ENCODE measurements around the gene MEIS2. TPM values are rescaled to one million over a fixed set of nuclear protein-coding genes. Genes with fewer than 3 reads are reported as not detected.

Gene MEIS2
- total RNA-seq, 1 experiment from 2014 or later, result 23.1 TPM

- CTCF ChIA-PET, result no interaction called here
- Mint-ChIP-seq H3K27ac (ENCODE audit: unreplicated experiment) (no peak overlapping the region), H3K4me3 (ENCODE audit: low read depth, unreplicated experiment) (no peak overlapping the region), H3K27me3 (ENCODE audit: unreplicated experiment) (no peaks in the 10 kb centered on the region), H3K9me3 (ENCODE audit: low read depth, unreplicated experiment) (no peaks in the 10 kb centered on the region), H3K36me3 (ENCODE audit: insufficient read depth, unreplicated experiment) (no peaks in the 10 kb centered on the region), H3K4me1 (ENCODE audit: low read depth, unreplicated experiment) (no peaks in the 10 kb centered on the region)
- no peak for DNase-seq
- no peak for TF ChIP-seq CTCF (IDR thresholded peaks at IDR 0.05; ENCODE audit: unreplicated experiment)
- intact Hi-C loops (cut with micrococcal nuclease; ENCODE audit: unreplicated experiment), result no loop called here
- no TSS peak for BruUV-seq (replicated peaks)
These were observed 42.0 kb upstream of the MEIS2 start for GRCh38 chr15:37142371-37142770.

- Mint-ChIP-seq H3K27me3 (ENCODE audit: unreplicated experiment) (no peaks in the 10 kb centered on the region), H3K36me3 (ENCODE audit: insufficient read depth, unreplicated experiment) (no peaks in the 10 kb centered on the region), H3K9me3 (ENCODE audit: low read depth, unreplicated experiment) (no peaks in the 10 kb centered on the region), H3K4me1 (ENCODE audit: low read depth, unreplicated experiment) (no peaks in the 10 kb centered on the region), H3K4me3 (ENCODE audit: low read depth, unreplicated experiment) (no peak overlapping the region), H3K27ac (ENCODE audit: unreplicated experiment) (no peak overlapping the region)
- no peak for DNase-seq
- intact Hi-C loops (cut with micrococcal nuclease; ENCODE audit: unreplicated experiment), result no loop called here
- CTCF ChIA-PET, result no interaction called here
- no TSS peak for BruUV-seq (replicated peaks)
- no peak for TF ChIP-seq CTCF (IDR thresholded peaks at IDR 0.05; ENCODE audit: unreplicated experiment)
These were observed 40.2 kb upstream of the MEIS2 start for GRCh38 chr15:37140531-37141058.

GRCh38 chr15:37138591-37139215, 38.4 kb upstream of the MEIS2 start:
- TF ChIP-seq CTCF (IDR thresholded peaks at IDR 0.05; ENCODE audit: unreplicated experiment), result no peak
- DNase-seq, result no peak
- Mint-ChIP-seq H3K27me3 (ENCODE audit: unreplicated experiment) (no peaks in the 10 kb centered on the region), H3K9me3 (ENCODE audit: low read depth, unreplicated experiment) (no peaks in the 10 kb centered on the region), H3K36me3 (ENCODE audit: insufficient read depth, unreplicated experiment) (no peaks in the 10 kb centered on the region), H3K27ac (ENCODE audit: unreplicated experiment) (no peak overlapping the region), H3K4me1 (ENCODE audit: low read depth, unreplicated experiment) (no peaks in the 10 kb centered on the region), H3K4me3 (ENCODE audit: low read depth, unreplicated experiment) (no peak overlapping the region)
- BruUV-seq (replicated peaks), result no TSS peak
- CTCF ChIA-PET, result no interaction called here
- intact Hi-C loops (cut with micrococcal nuclease; ENCODE audit: unreplicated experiment), result loop anchor here (10.0 kb wide), 2 partner anchors 494 to 746 kb away; no protein-coding TSS in a partner anchor

- H3K4me3 Mint-ChIP-seq (ENCODE audit: low read depth, unreplicated experiment), result no peak overlapping the region
- no peaks in the 10 kb centered on the region for H3K9me3 Mint-ChIP-seq (ENCODE audit: low read depth, unreplicated experiment)
- H3K27ac Mint-ChIP-seq (ENCODE audit: unreplicated experiment), result no peak overlapping the region
- no TSS peak for BruUV-seq (replicated peaks)
- TF ChIP-seq CTCF (IDR thresholded peaks at IDR 0.05; ENCODE audit: unreplicated experiment), result no peak
- CTCF ChIA-PET, result no interaction called here
- no peaks in the 10 kb centered on the region for H3K36me3 Mint-ChIP-seq (ENCODE audit: insufficient read depth, unreplicated experiment)
- no peaks in the 10 kb centered on the region for H3K27me3 Mint-ChIP-seq (ENCODE audit: unreplicated experiment)
- no peak for DNase-seq
- no peaks in the 10 kb centered on the region for H3K4me1 Mint-ChIP-seq (ENCODE audit: low read depth, unreplicated experiment)
- intact Hi-C loops (cut with micrococcal nuclease; ENCODE audit: unreplicated experiment), result loop anchor here (10.0 kb wide), 2 partner anchors 492 to 748 kb away; no protein-coding TSS in a partner anchor
These were observed 36.9 kb upstream of the MEIS2 start for GRCh38 chr15:37137221-37137620.

Data from Calu3 (cell line).